Choroid plexus epithelial cell (primary cell): ENCODE data around the gene CNOT6L.

Source experiments
- DNase-seq: peaks from one replicate; pipeline ENCODE4 v3.0.0-alpha.2; 2010; ENCODE audit warnings: low read depth
- H3K4me3 ChIP-seq: 2 replicates; pipeline ENCODE4 v1.5.1; 2011; ENCODE audit warnings: low read depth, mild to moderate bottlenecking, control low read depth, low read length, moderate library complexity
- TF ChIP-seq, protein P1 (sequence below): conservative IDR thresholded peaks from 2 replicates; pipeline ENCODE4 v1.5.1; 2011; ENCODE audit warnings: low read depth, mild to moderate bottlenecking, control low read depth, inconsistent platforms, low read length, moderate library complexity

The CNOT6L gene

DNA sequence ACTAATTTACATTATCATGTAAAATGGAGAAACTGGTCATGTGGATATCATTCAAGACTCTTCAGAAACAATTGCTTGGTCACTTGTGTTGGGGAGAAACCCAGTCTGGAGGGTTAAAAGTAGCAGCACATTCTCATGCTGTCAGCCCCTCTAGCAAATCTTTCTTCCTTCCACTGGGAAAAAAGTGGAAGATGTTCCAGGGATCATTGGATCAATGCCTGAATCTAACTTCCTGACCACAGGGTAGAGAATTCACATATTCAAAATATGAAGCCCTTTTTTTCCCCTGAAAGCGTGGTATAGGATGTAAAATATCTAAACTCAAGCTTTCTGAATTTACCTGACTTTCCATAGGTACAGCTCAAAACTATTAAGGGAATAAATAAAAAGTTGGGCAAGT lies 115.5 kb downstream of the CNOT6L start:
- DNase-seq: no peak
- TF ChIP-seq, protein P1, sequence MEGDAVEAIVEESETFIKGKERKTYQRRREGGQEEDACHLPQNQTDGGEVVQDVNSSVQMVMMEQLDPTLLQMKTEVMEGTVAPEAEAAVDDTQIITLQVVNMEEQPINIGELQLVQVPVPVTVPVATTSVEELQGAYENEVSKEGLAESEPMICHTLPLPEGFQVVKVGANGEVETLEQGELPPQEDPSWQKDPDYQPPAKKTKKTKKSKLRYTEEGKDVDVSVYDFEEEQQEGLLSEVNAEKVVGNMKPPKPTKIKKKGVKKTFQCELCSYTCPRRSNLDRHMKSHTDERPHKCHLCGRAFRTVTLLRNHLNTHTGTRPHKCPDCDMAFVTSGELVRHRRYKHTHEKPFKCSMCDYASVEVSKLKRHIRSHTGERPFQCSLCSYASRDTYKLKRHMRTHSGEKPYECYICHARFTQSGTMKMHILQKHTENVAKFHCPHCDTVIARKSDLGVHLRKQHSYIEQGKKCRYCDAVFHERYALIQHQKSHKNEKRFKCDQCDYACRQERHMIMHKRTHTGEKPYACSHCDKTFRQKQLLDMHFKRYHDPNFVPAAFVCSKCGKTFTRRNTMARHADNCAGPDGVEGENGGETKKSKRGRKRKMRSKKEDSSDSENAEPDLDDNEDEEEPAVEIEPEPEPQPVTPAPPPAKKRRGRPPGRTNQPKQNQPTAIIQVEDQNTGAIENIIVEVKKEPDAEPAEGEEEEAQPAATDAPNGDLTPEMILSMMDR: no peak
- no peak overlapping the region for H3K4me3 ChIP-seq

- H3K4me3 ChIP-seq: no peak overlapping the region
- TF ChIP-seq, protein P1: no peak
- DNase-seq: no peak
Measured at GRCh38 chr4:77701121-77701520, 118.0 kb downstream of the CNOT6L start.

- DNase-seq: peak; percentile 95
- no peak overlapping the region for H3K4me3 ChIP-seq
- TF ChIP-seq, protein P1: peak; percentile 54
Measured at GRCh38 chr4:77699731-77700210, 119.4 kb downstream of the CNOT6L start.

GRCh38 chr4:77697860-77698590 lies 121.1 kb downstream of the CNOT6L start:
- TF ChIP-seq, protein P1: peak; percentile 76
- H3K4me3 ChIP-seq: no peak overlapping the region
- peak; percentile 85 for DNase-seq

DNA sequence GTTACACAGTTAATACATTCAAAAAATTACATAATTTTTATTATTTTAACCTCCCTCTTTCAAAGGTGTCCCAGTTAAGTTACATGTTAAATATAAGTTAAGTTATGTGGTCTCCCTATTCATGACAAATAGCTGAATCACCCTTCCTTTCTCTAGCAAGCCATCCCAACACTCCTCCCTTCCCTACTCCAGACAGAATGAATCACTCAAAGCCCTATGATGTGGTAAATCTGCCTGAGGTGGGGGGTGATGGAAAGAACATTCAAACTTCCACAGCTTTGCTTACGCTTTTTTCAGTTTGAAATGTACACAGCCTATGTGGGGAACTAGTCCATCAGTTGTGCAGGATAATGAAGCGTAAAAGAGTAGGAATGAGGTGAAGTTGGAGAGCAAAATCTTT lies 123.4 kb downstream of the CNOT6L start:
- H3K4me3 ChIP-seq: no peak overlapping the region
- TF ChIP-seq, protein P1: no peak
- peak; percentile 97 for DNase-seq

GRCh38 chr4:77692847-77693432 lies 126.2 kb downstream of the CNOT6L start:
- TF ChIP-seq, protein P1: no peak
- no peak overlapping the region for H3K4me3 ChIP-seq
- DNase-seq: no peak
